ENCODE data around the gene PTGR2.
"Not testable (repeated sequence)": the region's sequence is repeated elsewhere in the genome, so short reads cannot be mapped to it uniquely, and the experiment has no call there.

Gene PTGR2

DNA sequence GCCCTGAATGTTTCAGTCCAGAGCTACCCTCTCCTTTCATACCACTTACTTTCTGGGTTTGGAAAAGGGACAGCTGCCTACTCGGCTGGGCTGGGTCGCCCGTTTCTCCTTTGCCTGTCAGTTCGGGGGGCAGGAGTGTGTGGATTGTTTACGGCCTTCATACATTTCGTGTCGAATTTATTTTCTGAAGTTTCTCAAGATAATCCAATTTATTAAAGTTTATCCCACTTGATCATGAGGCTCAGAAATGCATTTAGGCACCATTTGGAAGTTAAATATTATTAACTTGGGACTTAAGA is 35.6 kb downstream of the PTGR2 start:
- DNase-seq (ENCODE audit: low spot score): no peak

DNA sequence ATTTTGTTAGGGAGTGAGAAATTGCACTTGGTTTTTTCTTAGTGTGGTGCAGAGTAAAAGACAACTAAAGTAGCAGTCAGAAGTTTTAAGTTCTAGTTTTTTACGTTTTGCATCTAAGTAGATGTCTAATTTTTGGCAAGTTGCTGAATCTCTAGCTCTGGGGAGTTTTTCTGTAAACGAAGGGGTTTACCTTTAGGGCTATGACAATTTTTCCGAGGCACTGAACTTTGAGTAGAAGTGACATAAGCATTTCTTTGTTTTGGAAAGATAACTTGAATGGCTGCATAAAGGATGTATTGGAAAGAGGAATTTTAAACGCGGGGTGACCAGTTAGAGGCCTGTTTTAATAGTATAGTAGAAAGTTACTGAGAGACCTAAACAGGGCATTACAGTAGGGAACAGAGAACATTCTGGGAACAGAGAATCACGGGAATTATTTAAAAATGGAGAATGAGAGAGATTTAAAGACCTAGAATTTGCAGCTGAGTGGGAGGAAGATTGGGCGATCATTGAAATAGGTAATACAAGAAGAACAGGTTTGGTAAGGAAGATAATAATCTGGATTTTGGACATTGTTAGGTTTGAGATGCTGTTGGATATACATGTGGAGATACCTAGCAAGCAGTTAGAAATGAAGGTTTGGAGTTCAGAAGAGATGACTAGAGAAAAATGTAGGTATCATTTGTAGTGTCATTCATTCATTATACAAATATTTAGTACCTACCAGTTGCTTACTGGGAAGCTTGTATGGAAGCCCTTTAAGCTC is 36.2 kb downstream of the PTGR2 start:
- no peak for DNase-seq (ENCODE audit: low spot score)

DNA sequence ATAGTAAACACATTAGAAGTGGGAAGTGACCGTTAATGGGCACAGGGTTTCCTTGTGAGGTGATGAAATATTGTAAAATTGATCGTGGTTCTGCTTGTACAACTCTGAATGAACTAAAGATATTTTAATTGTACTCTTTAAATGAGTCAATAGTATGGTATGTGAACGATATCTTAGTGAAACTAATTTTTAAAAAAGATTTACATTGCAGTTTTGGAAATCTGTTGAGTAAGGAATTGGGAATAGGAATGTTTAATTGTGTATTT is 36.8 kb downstream of the PTGR2 start:
- DNase-seq (ENCODE audit: low spot score): no peak

DNA sequence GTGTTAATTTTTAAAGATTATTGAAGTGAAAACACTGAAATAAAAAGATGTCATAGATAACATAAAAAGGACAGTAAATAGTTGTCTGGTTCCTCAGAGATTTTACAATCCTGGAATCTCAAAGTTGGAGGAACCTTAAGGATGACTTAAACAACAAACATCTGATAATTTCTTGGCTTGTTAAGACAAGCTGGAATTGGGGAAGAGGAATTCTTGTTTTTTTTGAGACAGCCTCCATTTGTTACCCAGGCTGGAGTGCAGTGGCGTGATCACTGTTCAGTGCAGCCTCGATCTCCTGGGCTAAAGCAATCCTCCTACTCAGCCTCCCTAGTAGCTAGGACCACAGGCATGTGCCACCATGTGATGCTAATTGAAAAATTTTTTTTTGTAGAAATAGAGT is 37.3 kb downstream of the PTGR2 start:
- DNase-seq (ENCODE audit: low spot score): no peak

DNA sequence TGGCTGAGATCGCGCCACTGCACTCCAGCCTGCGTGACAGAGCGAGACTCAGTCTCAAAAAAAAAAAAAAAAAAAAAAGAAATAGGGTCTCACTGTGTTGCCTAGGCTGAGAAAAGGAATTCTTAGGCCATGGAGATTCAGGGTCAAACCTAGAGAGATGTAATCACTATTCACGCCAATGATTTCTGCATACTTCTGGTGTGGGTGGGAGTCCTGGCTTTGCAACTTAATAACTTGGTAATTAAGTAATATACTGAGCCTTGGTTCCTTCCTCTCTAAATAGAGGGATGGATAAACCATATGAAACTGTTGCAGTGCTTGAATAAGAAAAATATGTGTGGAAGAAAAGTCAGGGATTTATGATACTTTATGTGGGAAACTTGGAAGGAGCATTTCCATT is 37.7 kb downstream of the PTGR2 start:
- no peak for DNase-seq (ENCODE audit: low spot score)

DNA sequence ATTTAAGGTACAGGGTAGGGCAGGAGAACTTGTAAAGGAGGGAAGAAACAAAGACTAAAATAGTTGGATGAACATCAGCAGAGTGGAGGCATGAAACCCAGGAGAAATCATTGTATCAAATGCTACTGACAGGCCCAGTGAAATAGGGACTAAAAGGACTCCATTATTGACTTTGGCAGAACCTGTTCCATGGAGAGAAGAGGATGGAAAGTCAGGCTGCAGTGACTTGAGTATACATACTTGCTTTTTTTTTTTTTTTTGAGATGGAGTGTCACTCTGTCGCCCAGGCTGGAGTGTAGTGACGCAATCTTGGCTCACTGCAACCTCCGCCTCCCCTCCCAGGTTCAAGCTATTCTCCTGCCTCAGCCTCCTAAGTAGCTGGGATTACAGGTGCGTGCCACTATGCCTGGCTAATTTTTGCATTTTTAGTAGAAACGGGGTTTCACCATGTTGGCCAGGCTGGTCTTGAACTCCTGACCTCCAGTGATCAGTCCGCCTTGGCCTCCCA is 42.6 kb downstream of the PTGR2 start:
- not testable (repeated sequence) for DNase-seq (ENCODE audit: low spot score)

DNA sequence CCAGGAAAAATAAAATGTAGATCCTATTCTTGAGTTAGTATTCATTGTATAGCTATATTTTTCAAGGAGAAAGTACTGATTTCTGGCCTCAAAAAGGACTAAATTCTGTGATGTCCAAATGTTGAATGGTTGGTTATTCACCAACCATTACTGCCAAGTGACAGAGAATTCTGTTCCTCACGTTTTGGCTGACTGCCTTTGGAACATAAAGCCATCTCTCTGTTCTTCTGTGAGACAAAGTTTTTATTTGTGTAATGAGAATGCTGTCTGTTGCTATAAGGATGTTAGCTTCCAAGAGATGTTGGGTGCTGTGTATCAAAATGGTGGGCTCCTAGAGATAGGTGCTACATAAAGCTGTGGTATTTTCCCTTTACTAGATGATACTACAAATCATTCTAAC is 44.3 kb downstream of the PTGR2 start:
- no peak for DNase-seq (ENCODE audit: low spot score)

DNA sequence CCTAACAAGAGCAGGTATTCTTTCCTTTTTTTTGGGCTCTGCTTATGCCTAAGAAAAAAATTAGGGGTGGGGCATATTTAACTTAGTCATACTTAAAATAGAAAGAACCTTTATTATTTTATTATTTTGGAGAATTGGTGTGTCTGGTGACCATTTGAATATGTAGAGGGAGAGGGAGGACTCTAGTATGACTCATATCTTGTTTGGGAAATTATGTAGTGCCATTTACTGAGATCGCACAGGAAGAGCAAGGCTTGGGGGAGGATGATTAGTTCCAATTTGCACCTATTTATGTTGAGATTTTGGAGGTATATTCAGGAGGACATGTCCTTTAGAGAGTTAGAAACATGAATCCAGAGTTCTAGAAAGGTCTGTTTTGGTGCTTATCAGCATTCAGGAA is 44.9 kb downstream of the PTGR2 start:
- DNase-seq (ENCODE audit: low spot score): no peak

DNA sequence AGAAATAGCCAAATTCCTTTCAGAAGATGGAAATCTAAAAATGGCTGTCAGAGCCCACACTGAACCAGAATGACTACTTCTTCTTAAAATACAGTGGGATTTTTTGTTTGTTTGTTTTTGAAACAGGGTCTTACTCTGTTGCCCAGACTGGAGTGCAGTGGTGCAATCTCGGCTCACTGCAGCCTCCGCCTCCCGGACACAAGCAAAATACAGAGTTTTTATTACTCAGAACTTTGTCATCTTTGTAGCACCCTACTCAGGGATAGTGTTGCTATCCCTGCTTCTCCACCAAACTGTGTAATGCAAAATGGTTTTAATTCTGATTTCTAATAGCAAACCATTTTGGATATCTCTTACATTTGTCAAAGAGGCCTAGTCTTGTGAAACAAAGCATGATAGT is 51.4 kb downstream of the PTGR2 start:
- no peak for DNase-seq (ENCODE audit: low spot score)

DNA sequence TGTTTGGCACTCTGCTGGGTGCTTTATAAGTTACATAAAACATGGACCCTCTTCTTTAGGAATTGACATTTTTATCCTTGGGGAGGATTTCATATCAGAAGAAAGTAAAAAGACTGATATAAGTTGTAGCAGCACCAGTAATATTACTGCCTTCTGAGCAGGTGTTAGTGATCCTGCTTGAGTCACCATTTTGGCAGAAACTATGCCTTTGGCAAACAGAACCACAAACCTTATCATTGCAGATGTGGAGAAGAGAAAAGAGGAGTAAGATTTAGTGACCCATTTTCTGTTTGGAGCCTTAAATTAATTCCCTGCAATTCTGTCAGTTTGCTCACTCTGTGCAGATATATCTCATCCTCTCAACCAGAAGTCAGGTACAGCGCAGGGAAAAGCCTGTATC is 58.0 kb downstream of the PTGR2 start:
- DNase-seq (ENCODE audit: low spot score): no peak

DNA sequence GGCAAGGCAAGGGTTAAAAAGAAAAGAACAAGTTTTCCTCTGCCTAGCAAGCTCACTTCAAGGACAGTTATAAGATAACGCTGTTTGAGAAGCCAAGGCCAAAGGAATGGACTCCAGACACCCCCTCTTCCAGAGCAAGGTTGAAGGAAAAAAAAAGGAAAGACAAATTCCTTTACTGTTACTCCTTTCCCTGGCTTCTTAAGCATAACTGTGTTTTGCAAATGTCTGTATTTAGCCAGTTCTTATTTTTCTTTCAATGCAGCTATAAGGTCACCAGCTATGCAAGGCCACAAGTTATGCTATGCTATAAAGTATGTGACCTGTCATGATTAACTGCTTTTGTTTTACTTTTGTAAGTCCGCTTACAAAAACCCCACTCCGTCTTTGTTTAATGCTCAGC is 61.6 kb downstream of the PTGR2 start:
- no peak for DNase-seq (ENCODE audit: low spot score)

DNA sequence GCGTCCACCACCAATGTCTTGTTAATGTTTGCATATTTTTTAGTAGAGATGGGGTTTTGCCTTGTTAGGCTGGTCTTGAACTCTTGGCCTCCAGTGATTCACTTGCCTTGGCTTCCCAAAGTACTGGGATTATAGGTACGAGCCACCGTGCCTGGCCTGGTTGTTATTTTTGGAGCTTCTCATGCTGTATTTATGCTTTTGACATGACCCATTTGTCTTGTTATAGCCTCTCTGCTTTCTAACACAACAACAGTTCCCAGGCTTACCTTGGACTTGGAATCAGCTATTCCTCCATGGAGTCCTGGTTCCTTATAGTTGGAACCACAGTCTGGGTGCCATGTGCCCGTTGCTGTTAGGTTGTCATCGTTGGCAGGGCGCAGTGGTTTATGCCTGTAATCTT is 64.7 kb downstream of the PTGR2 start:
- no peak for DNase-seq (ENCODE audit: low spot score)

DNA sequence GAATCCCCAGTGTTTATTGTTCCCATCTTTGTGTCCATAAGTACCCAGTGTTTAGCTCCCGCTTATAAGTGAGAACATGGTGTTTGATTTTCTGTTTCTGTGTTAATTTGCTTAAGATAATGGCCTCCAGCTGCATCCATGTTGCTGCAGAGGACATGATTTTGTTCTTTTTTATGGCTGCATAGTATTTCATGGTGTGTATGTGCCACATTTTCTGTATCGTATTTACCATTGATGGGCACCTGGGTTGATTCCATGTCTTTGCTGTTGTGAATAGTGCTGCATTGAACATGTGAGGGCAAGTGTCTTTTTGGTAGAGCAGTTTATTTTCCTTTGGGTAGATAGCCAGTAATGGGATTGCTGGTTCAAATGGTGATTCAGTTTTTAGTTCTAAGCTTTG is 67.8 kb downstream of the PTGR2 start:
- DNase-seq (ENCODE audit: low spot score): not testable (repeated sequence)

DNA sequence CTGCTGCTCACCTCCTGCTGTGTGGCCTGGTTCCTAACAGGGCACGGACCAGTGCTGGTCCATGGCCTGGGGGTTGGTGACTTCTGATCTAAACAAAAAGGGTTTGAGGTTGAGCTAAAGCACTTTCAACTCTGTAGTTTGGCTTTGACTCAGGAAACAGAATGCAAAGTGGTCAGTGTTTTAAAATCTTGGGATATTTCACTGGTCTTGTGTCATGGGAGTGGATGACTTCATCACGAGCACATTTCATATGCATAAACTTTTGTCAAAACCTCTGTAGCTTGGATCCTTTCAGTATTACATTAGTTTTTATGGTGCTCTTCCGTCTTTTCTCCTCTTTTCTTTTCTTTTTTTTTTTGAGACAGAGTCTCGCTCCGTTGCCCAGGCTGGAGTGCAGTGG is 72.7 kb downstream of the PTGR2 start:
- DNase-seq (ENCODE audit: low spot score): no peak
